Esophagus squamous epithelium (tissue), 4 donors: ENCODE results near the gene ATXN7L3.

Experiments used
- CTCF ChIP-seq, 6 experiments: fragments of 450-650 bp in 4 of 6; fragments of 200-600 bp in 2 of 6; sonication (generic) in 2 of 6; IDR thresholded peaks; one replicate each; pipeline ENCODE4 v1.5.1; 2016 to 2019; ENCODE audit warnings: antibody characterized with exemption in 6 of 6, mild to moderate bottlenecking in 4 of 6, moderate library complexity in 4 of 6
- POLR2A ChIP-seq, 4 donors: fragments of 450-650 bp; IDR thresholded peaks; one replicate each; pipeline ENCODE4 v1.6.1; 2017; ENCODE audit warnings: antibody characterized with exemption in 4 of 4, mild to moderate bottlenecking in 4 of 4, moderate library complexity in 3 of 4

DNA sequence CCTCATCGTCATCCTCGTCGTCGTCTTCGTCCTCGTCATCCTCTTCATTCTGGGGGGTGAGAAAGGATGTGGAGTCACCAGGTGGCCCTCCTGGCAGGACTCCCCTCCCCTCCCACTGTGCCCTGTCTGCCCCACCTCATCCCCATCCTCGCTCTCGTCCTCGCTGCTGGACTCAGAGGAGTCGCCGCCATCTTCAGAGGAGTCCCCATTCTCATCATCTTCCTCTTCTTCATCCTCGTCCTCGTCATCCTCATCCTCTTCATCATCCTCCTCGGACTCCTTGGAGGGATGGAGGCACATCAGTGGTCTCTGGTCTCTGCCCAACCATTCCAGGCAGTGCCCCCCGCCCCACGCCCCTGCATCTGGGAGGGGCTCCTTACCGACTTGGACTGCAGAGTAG is 7.6 kb upstream of the ATXN7L3 start:
- TF ChIP-seq CTCF (IDR thresholded peaks at IDR 0.05) (no peak), POLR2A (IDR thresholded peaks at IDR 0.05) (no peak)
